Lower leg skin (tissue), 4 donors: ENCODE results near the gene HOXA5. TPM values are rescaled to one million over a fixed set of nuclear protein-coding genes. Genes with fewer than 3 reads are reported as not detected.

ENCODE experiments used
- DNase-seq, 2 donors: peaks; one replicate each; pipeline ENCODE4 v3.0.0-alpha.2; 2019; ENCODE audit warnings: low spot score in 2 of 2
- H3K4me3 ChIP-seq: fragments of 200-600 bp; sonication (generic); 2 replicates; pipeline ENCODE4 v1.5.1; 2017; ENCODE audit warnings: mild to moderate bottlenecking, low read depth; ENCODE audit not compliant: poor library complexity, severe bottlenecking
- CTCF ChIP-seq, 3 donors: fragments of 450-650 bp; IDR thresholded peaks; one replicate each; pipeline ENCODE4 v1.5.1; 2016; ENCODE audit warnings: antibody characterized with exemption in 3 of 3, mild to moderate bottlenecking in 3 of 3, moderate library complexity in 2 of 3
- POLR2A ChIP-seq, 2 donors: fragments of 450-650 bp; IDR thresholded peaks; one replicate each; pipeline ENCODE4 v1.6.1; 2016 to 2017; ENCODE audit warnings: antibody characterized with exemption in 2 of 2, mild to moderate bottlenecking in 1 of 2, moderate library complexity in 1 of 2
- WGBS, 2 donors: methylation state at CpG; one replicate each; pipeline ENCODE4 v1.1.5; 2018; 5-methylcytosine and 5-hydroxymethylcytosine counted together
- intact Hi-C: fragments of 100-400 bp; cut with DNase I; formaldehyde crosslinking; loops from one replicate; pipeline ENCODE4 v1.15.0; 2023; ENCODE audit warnings: low total_unique reads
- total RNA-seq, 4 donors: library from RNA; depleted of rRNA; stranded (reverse); fragments of >200 nt; gene quantifications; one replicate each; pipeline ENCODE4 v1.1.0, GENCODE V29; 2016

Gene HOXA5
- total RNA-seq, 4 donors from 2014 or later: 5.1 to 15.1 (median 6.1) TPM

DNA sequence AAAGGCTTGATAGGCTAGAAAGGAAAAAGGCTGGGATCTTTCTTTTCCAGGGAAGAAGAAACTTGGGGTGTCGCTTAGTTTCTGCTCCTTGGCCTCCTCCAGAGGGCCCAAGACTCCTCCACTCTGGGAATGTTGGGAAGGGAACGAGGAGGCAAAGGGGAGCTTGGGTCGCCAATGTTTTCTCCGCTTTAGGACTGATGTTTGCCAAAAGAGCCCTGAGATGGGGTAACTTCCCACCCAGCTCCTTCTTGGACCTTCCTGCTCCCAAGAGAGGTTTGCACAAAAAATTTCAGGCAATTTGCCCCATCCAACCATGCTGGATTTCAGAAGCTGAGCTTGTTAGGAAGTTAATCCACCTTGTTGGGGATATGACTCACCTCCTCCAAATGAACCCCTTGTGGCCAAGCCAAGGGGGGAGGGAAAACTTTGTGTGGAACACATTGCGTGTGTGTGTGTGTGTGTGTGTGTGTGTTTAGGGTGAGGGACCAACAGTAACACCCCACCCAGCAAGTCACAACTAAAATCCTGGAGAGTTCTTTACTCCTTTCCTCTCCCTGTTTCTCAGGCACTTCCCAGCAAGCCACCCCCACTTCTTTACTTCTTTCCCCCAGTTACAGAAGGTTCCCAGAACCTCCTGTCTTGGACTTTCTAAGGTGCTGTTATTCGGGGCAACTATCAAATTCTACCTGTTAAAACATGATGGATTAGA lies 32.3 kb downstream of the HOXA5 start:
- DNase-seq: no peak
- WGBS, 2 donors: 44 to 74% methylated on average over 6 of the region's 6 CpGs
- H3K4me3 ChIP-seq: no peak overlapping the region
- intact Hi-C loops: no loop called here
- TF ChIP-seq POLR2A (IDR thresholded peaks at IDR 0.05) (no peak), CTCF (IDR thresholded peaks at IDR 0.05) (no peak)

DNA sequence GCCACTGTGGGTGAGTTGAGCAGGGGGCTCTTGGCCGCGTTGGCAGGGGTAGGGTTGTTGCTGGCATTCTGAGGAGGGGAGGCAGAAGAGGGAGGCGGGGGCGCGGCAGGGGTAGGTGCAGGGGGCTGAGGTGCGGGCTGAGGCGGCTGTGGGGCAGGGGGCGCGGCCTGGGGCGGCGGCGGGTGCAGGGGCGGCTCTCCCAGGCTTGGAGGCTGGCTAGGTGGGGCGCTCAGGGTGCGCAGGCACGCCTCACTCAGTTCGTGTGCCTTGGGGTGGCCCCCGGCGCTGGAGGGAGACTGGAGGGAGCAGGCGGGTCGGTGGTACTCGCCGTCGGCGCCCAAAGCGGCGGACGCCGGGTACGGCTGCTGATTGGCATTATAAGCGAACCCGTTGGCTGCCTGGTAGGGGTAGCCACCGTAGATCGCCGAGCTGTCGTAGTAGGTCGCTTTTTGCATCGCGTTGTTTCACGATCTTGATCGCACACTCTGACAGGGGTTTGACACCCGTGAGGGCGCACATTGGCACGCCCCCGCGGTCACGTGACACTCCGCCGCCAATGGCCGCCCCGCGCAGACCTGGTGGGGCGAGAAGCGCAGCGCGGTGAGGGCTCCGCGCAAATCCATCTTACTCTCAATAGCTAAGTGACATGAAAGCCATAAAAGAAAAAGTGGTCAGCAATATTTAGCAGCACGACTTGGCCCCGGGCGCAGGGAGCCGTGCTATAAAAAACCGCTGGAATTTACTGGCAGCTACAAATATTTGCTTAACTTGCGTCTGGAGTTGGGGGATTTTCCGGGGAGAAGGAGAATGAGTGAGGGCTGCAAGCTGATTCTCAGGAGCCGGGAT lies 33.1 kb downstream of the HOXA5 start:
- WGBS, 2 donors: 69% methylated on average over 60 to 66 of the region's 66 CpGs
- H3K4me3 ChIP-seq: no peak overlapping the region
- intact Hi-C loops: no loop called here
- DNase-seq: peak in 1 of 2 donors; percentile 84
- no peak for TF ChIP-seq CTCF (IDR thresholded peaks at IDR 0.05)
- no peak for TF ChIP-seq POLR2A (IDR thresholded peaks at IDR 0.05)

- no peak for TF ChIP-seq POLR2A (IDR thresholded peaks at IDR 0.05)
- no peak for TF ChIP-seq CTCF (IDR thresholded peaks at IDR 0.05)
- DNase-seq: no peak
- WGBS, 2 donors: 81 to 91% methylated on average over 4 of the region's 4 CpGs
- no peak overlapping the region for H3K4me3 ChIP-seq
- intact Hi-C loops: no loop called here
These were observed 33.9 kb downstream of the HOXA5 start for GRCh38 chr7:27109466-27110185.

DNA sequence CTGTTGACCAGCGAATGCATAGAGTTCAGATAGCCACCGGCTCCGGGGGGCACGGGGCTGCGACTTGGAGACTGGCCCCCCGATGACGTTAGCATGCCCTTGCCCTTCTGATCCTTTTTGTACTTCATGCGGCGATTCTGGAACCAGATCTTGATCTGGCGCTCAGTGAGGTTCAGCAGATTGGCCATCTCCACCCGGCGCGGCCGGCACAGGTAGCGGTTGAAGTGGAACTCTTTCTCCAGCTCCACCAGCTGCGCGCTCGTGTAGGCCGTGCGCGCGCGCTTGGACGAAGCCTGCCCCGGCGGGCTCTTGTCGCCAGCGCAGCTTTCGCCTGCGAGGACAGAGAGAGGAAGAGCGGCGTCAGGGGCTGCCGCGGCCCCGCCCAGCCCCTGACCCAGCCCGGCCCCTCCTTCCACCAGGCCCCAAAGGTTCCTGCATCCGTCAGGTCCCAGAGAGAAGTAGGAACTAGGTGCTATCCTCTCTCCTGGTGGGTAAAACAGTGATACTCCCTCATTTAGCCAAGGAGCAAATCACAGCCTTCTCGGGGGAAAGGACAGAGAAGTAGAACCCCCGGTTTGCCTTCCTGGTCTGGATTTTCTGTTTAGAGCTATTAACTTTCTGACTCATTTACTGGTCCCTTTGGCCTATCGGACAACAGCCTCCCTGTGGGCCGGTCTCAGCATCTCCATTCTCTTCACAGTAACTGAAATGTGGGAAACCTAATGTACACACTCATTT lies 34.9 kb downstream of the HOXA5 start:
- DNase-seq: peak in 1 of 2 donors; percentile 85
- intact Hi-C loops: no loop called here
- no peak for TF ChIP-seq CTCF (IDR thresholded peaks at IDR 0.05)
- no peak for TF ChIP-seq POLR2A (IDR thresholded peaks at IDR 0.05)
- WGBS, 2 donors: 89% methylated on average over 40 to 41 of the region's 41 CpGs
- H3K4me3 ChIP-seq: no peak overlapping the region
